GM12878 (cell line): ENCODE results near the gene SLC25A30. TPM values are rescaled to one million over a fixed set of nuclear protein-coding genes. Genes with fewer than 3 reads are reported as not detected.

Source experiments
- ASH2L ChIP-seq: fragments of 300-600, 200-600 bp; sonication (generic); IDR thresholded peaks from 2 replicates; pipeline ENCODE4 v1.6.1; 2017; ENCODE audit warnings: low read depth, mild to moderate bottlenecking, borderline replicate concordance
- BHLHE40 ChIP-seq, 2 experiments: fragments of 450-650 bp in 1 of 2; IDR thresholded peaks; 2 replicates each; pipeline ENCODE4 v1.6.1; 2011 to 2017; ENCODE audit warnings: low read depth in 2 of 2, borderline replicate concordance in 1 of 2, improper control_type of control experiment in 1 of 2, low read length in 1 of 2, mild to moderate bottlenecking in 1 of 2
- BMI1 ChIP-seq: fragments of 450-650 bp; IDR thresholded peaks from 2 replicates; pipeline ENCODE4 v1.6.1; 2016; ENCODE audit warnings: mild to moderate bottlenecking, moderate library complexity, borderline replicate concordance
- ELK1 ChIP-seq: IDR thresholded peaks from 2 replicates; pipeline ENCODE4 v1.6.1; 2012; ENCODE audit warnings: low read depth, low read length, improper control_type of control experiment
- ESRRA ChIP-seq: IDR thresholded peaks from 2 replicates; pipeline ENCODE4 v1.6.1; 2012; ENCODE audit warnings: mild to moderate bottlenecking, low read length, improper control_type of control experiment
- ETV6 ChIP-seq, 2 experiments: fragments of 450-650 bp in 1 of 2; IDR thresholded peaks in 1 of 2; conservative IDR thresholded peaks in 1 of 2; 2 replicates each; pipeline ENCODE4 v1.6.1; 2014; ENCODE audit warnings: antibody characterized with exemption in 1 of 2, borderline replicate concordance in 1 of 2, low read depth in 1 of 2, mild to moderate bottlenecking in 1 of 2, moderate library complexity in 1 of 2
- JUND ChIP-seq: IDR thresholded peaks from 2 replicates; pipeline ENCODE4 v1.6.1; 2012; ENCODE audit warnings: low read depth, mild to moderate bottlenecking, low read length, improper control_type of control experiment, moderate library complexity
- KLF5 ChIP-seq: fragments of 450-650 bp; IDR thresholded peaks from 2 replicates; pipeline ENCODE4 v1.6.1; 2014; ENCODE audit warnings: mild to moderate bottlenecking; ENCODE audit not compliant: partially characterized antibody
- MXI1 ChIP-seq: fragments of 150-350 bp; IDR thresholded peaks from 2 replicates; pipeline ENCODE4 v1.6.1; 2011; ENCODE audit warnings: low read depth, mild to moderate bottlenecking, inconsistent platforms, low read length, improper control_type of control experiment
- NBN ChIP-seq: fragments of 450-650 bp; IDR thresholded peaks from 2 replicates; pipeline ENCODE4 v1.6.1; 2016
- NFXL1 ChIP-seq: fragments of 450-650 bp; IDR thresholded peaks from 2 replicates; pipeline ENCODE4 v1.6.1; 2017; ENCODE audit warnings: antibody characterized with exemption, mild to moderate bottlenecking, borderline replicate concordance
- NR2C2 ChIP-seq: IDR thresholded peaks from 2 replicates; pipeline ENCODE4 v1.6.1; 2011; ENCODE audit warnings: borderline replicate concordance, low read depth; ENCODE audit not compliant: control insufficient read depth, insufficient read length
- NRF1 ChIP-seq: conservative IDR thresholded peaks from 2 replicates; pipeline ENCODE4 v1.6.1; 2011; ENCODE audit warnings: mild to moderate bottlenecking, low read depth, low read length, improper control_type of control experiment
- PML ChIP-seq: IDR thresholded peaks from 2 replicates; pipeline ENCODE4 v1.6.1; 2012; ENCODE audit warnings: low read length, inconsistent platforms
- POLR2A ChIP-seq: IDR thresholded peaks from 2 replicates; pipeline ENCODE4 v1.6.1; 2011; ENCODE audit warnings: low read depth, mild to moderate bottlenecking, low read length
- RBBP5 ChIP-seq: fragments of 200-600 bp; sonication (generic); conservative IDR thresholded peaks from 2 replicates; pipeline ENCODE4 v1.6.1; 2016
- SMAD1 ChIP-seq: fragments of 450-650 bp; IDR thresholded peaks from 2 replicates; pipeline ENCODE4 v1.6.1; 2018; ENCODE audit warnings: mild to moderate bottlenecking, low read depth; ENCODE audit not compliant: partially characterized antibody
- SREBF1 ChIP-seq: IDR thresholded peaks from 2 replicates; pipeline ENCODE4 v1.6.1; 2012; ENCODE audit warnings: mild to moderate bottlenecking, low read length
- STAT1 ChIP-seq: fragments of 450-650 bp; conservative IDR thresholded peaks from 2 replicates; pipeline ENCODE4 v1.6.1; 2014; ENCODE audit warnings: antibody characterized with exemption, mild to moderate bottlenecking
- SUPT20H ChIP-seq: IDR thresholded peaks from 2 replicates; pipeline ENCODE4 v1.6.1; 2011; ENCODE audit warnings: low read depth, mild to moderate bottlenecking, low read length, moderate library complexity, borderline replicate concordance; ENCODE audit not compliant: control insufficient read depth
- TARDBP ChIP-seq: IDR thresholded peaks from 2 replicates; pipeline ENCODE4 v1.6.1; 2016; ENCODE audit warnings: borderline replicate concordance
- YBX1 ChIP-seq: fragments of 450-650 bp; IDR thresholded peaks from 2 replicates; pipeline ENCODE4 v1.6.1; 2016; ENCODE audit warnings: antibody characterized with exemption
- YY1 ChIP-seq: IDR thresholded peaks from 2 replicates; pipeline ENCODE4 v1.6.1; 2011; ENCODE audit warnings: low read depth, mild to moderate bottlenecking, low read length
- ZNF207 ChIP-seq: fragments of 450-650 bp; IDR thresholded peaks from 2 replicates; pipeline ENCODE4 v1.6.1; 2014; ENCODE audit warnings: antibody characterized with exemption, mild to moderate bottlenecking, borderline replicate concordance
- polyA plus RNA-seq, 11 experiments: library from polyadenylated mRNA; depleted of rRNA in 4 of 11; unstranded in 6 of 11; stranded (reverse) in 5 of 11; fragments of >200 nt; fragmentation: Nextera tagmentation in 4 of 11; fragmentation: Illumina TruSeq in 1 of 11; extraction: Ambion mirVana in 4 of 11; extraction: Trizol in 1 of 11; gene quantifications; 1 replicate in 1 of 11; 2 replicates in 10 of 11; pipeline versions ENCODE4 v1.2.1 to v1.2.3, GENCODE V29; 2011 to 2016; ENCODE audit warnings: inconsistent platforms in 2 of 11, missing spikeins in 2 of 11, low read depth in 1 of 11
- total RNA-seq, 4 experiments: library from RNA; depleted of rRNA in 3 of 4; stranded (reverse); fragments of >200 nt in 3 of 4; fragmentation: Illumina TruSeq in 1 of 4; extraction: Trizol in 1 of 4; gene quantifications; 2 replicates each; pipeline versions ENCODE4 v1.2.1 to v1.2.3, GENCODE V29; 2013 to 2021
- TF ChIP-seq, protein P1 (sequence below): fragments of 450-650 bp; formaldehyde crosslinking; IDR thresholded peaks from 2 replicates; pipeline ENCODE4 v1.5.0; 2022; ENCODE audit warnings: mild to moderate bottlenecking, missing genetic modification characterization
- TF ChIP-seq, protein P2 (sequence below): fragments of 450-650 bp; IDR thresholded peaks from 2 replicates; pipeline ENCODE4 v1.6.1; 2017; ENCODE audit warnings: borderline replicate concordance

SLC25A30 gene
- total and polyA plus RNA-seq, 10 of the 15 experiments (the other 5 are each of a cell fraction or from before 2014, with no cell fraction given) = 2.4 to 18.0 (median 8.9) TPM

- TF ChIP-seq BMI1 (no peak), MXI1 (peak; percentile 57; the same call in 1 of the 2 replicates), JUND (no peak), ESRRA (no peak), KLF5 (peak; percentile 36), SREBF1 (peak; percentile 85), NR2C2 (peak; percentile 79), ZNF207 (peak; percentile 68; the same call in 1 of the 2 replicates), ETV6 (conservative IDR thresholded peaks at IDR 0.05 in 1 of 2, IDR thresholded peaks at IDR 0.05 in 1 of 2; ENCODE audit: borderline replicate concordance in 1 of 2, low read depth in 1 of 2) (peak in 1 of 2 experiments; percentile 36; a peak in 1 of 4 replicates), ELK1 (peak; percentile 98), POLR2A (peak; percentile 92), PML (peak; percentile 69; the same call in 1 of the 2 replicates), SMAD1 (peak; percentile 13), TARDBP (peak; percentile 92), ASH2L (peak; percentile 87; the same call in 1 of the 2 replicates), BHLHE40 (IDR thresholded peaks at IDR 0.05; ENCODE audit: borderline replicate concordance in 1 of 2, low read depth in 2 of 2, low read length in 1 of 2) (peak; percentile 46 to 56; a peak in 3 of 4 replicates), SUPT20H (no peak), NBN (0 out of 2 replicates have a peak, but pooled peaks have one; percentile 74), RBBP5 (no peak), YY1 (peak; percentile 75), NRF1 (no peak), YBX1 (no peak), STAT1 (0 out of 2 replicates have a peak, but pooled peaks have one; percentile 19), NFXL1 (no peak)
- TF ChIP-seq, protein P1, sequence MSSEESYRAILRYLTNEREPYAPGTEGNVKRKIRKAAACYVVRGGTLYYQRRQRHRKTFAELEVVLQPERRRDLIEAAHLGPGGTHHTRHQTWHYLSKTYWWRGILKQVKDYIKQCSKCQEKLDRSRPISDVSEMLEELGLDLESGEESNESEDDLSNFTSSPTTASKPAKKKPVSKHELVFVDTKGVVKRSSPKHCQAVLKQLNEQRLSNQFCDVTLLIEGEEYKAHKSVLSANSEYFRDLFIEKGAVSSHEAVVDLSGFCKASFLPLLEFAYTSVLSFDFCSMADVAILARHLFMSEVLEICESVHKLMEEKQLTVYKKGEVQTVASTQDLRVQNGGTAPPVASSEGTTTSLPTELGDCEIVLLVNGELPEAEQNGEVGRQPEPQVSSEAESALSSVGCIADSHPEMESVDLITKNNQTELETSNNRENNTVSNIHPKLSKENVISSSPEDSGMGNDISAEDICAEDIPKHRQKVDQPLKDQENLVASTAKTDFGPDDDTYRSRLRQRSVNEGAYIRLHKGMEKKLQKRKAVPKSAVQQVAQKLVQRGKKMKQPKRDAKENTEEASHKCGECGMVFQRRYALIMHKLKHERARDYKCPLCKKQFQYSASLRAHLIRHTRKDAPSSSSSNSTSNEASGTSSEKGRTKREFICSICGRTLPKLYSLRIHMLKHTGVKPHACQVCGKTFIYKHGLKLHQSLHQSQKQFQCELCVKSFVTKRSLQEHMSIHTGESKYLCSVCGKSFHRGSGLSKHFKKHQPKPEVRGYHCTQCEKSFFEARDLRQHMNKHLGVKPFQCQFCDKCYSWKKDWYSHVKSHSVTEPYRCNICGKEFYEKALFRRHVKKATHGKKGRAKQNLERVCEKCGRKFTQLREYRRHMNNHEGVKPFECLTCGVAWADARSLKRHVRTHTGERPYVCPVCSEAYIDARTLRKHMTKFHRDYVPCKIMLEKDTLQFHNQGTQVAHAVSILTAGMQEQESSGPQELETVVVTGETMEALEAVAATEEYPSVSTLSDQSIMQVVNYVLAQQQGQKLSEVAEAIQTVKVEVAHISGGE (CRISPR knock-in tag) = no peak
- TF ChIP-seq, protein P2, sequence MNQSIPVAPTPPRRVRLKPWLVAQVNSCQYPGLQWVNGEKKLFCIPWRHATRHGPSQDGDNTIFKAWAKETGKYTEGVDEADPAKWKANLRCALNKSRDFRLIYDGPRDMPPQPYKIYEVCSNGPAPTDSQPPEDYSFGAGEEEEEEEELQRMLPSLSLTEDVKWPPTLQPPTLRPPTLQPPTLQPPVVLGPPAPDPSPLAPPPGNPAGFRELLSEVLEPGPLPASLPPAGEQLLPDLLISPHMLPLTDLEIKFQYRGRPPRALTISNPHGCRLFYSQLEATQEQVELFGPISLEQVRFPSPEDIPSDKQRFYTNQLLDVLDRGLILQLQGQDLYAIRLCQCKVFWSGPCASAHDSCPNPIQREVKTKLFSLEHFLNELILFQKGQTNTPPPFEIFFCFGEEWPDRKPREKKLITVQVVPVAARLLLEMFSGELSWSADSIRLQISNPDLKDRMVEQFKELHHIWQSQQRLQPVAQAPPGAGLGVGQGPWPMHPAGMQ = no peak
Measured at GRCh38 chr13:45464687-45465453, 46.7 kb upstream of the SLC25A30 start, which contains the start of gene COG3 (continued).
